SJCRH30 (cell line): ENCODE measurements around the gene RAVER1. TPM values are rescaled to one million over a fixed set of nuclear protein-coding genes. Genes with fewer than 3 reads are reported as not detected.
A peak's percentile ranks its signal among the peaks of the same experiment; 100 is the strongest.
"Not testable (repeated sequence)": the region's sequence is repeated elsewhere in the genome, so short reads cannot be mapped to it uniquely, and the experiment has no call there.

Experiments
- DNase-seq, 2 experiments: peaks; one replicate each; pipeline ENCODE4 v3.0.0-alpha.2; 2015 to 2020
- H3K27ac ChIP-seq: fragments of 250-450 bp; sonication (Bioruptor Pico); 2 replicates; pipeline ENCODE4 v1.5.1; 2020; ENCODE audit warnings: mild to moderate bottlenecking, moderate library complexity
- H3K27me3 ChIP-seq: fragments of 250-450 bp; sonication (Bioruptor Pico); 2 replicates; pipeline ENCODE4 v1.5.1; 2020; ENCODE audit warnings: mild to moderate bottlenecking, moderate library complexity
- H3K36me3 ChIP-seq: fragments of 250-450 bp; sonication (Bioruptor Pico); 2 replicates; pipeline ENCODE4 v1.5.1; 2020; ENCODE audit warnings: mild to moderate bottlenecking, moderate library complexity
- H3K4me1 ChIP-seq: fragments of 250-450 bp; sonication (Bioruptor Pico); 2 replicates; pipeline ENCODE4 v1.5.1; 2020; ENCODE audit warnings: mild to moderate bottlenecking, moderate library complexity
- H3K4me3 ChIP-seq: fragments of 250-450 bp; sonication (Bioruptor Pico); 2 replicates; pipeline ENCODE4 v1.5.1; 2020; ENCODE audit warnings: mild to moderate bottlenecking, moderate library complexity
- H3K9me3 ChIP-seq: fragments of 250-450 bp; sonication (Bioruptor Pico); replicated peaks from 2 replicates; pipeline ENCODE4 v1.5.1; 2020; ENCODE audit warnings: mild to moderate bottlenecking, moderate library complexity
- total RNA-seq: library from RNA; depleted of rRNA; stranded (reverse); fragments of >200 nt; shearing (Covaris generic); gene quantifications from 2 replicates; pipeline ENCODE4 v1.2.3, GENCODE V29; 2014

RAVER1 gene
- total RNA-seq, 1 experiment from 2014 or later, result 20.1 TPM

DNA sequence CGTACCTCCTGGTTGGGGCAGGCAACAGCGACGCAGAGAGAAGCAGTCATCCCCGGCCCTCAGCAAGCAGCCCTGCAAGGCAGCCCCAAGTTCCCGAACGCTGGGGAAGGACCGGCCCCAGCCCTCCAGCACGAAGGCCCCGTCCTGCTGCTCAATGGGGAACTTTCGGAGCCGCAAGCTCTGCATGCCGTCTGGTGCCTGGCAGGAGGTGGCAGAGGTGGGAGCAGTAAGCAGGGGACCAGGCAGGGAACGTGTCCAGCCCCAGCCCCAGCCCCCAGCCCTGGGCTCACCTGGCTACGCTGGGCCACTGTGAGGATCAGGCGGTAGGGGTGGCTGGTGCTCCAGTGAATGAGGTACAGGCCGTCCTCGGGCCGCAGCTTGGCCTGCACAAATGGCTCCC, 28.9 kb upstream of the RAVER1 start:
- no peak for DNase-seq
- no peak overlapping the region for H3K4me3 ChIP-seq
- peaks cover 15% of the 10 kb centered on the region for H3K36me3 ChIP-seq
- no peaks in the 10 kb centered on the region for H3K9me3 ChIP-seq
- H3K27ac ChIP-seq, result no peak overlapping the region
- no peaks in the 10 kb centered on the region for H3K4me1 ChIP-seq
- no peaks in the 10 kb centered on the region for H3K27me3 ChIP-seq

DNA sequence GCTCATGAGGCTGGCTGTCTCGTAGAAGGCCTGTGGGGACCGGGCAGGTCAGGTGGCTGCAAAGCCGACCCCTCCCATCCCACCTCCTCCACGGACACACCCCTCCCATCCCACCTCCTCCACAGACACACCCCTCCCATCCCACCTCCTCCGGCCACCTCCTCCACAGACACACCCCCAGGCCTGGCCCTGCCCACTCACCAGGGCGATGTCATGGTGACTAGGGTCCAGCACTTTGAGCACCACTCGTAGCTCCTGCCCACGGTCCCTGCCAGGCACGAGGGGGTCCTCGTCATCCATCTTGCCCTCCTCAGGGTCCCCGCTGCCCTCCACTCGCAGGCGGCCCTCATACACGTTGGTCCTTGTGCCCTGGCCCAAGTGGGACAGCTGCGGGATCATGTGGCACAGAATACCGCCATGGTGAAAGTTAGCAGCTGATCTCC, 28.3 kb upstream of the RAVER1 start:
- H3K27ac ChIP-seq, result no peak overlapping the region
- no peak overlapping the region for H3K4me3 ChIP-seq
- no peak for DNase-seq
- H3K27me3 ChIP-seq, result no peaks in the 10 kb centered on the region
- H3K36me3 ChIP-seq, result peaks cover 10% of the 10 kb centered on the region; the same call in 1 of the 2 replicates
- H3K4me1 ChIP-seq, result no peaks in the 10 kb centered on the region
- H3K9me3 ChIP-seq, result no peaks in the 10 kb centered on the region

DNA sequence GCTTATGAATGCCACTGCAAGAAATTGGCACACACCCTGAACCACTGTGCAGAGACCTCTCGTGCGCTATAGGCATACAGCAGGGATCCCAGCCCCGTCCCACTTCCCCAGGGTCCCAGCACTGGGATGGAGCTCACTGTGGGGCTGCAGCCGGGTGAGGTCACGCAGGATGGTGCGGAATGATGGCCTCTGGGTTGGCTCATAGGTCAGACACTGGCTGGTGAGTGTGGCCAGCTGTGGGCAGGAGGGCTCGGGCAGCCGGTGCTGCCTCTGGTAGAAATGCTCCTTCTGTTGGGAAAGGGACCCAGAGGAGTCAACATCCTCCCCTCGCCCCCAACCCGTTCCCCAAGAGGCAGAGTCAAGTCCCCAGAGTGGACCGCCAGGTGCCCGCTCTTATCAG, 23.1 kb upstream of the RAVER1 start:
- H3K9me3 ChIP-seq, result no peaks in the 10 kb centered on the region
- peaks cover 16% of the 10 kb centered on the region for H3K36me3 ChIP-seq
- no peak overlapping the region for H3K4me3 ChIP-seq
- no peaks in the 10 kb centered on the region for H3K27me3 ChIP-seq
- DNase-seq, result no peak
- no peak overlapping the region for H3K27ac ChIP-seq
- H3K4me1 ChIP-seq, result no peaks in the 10 kb centered on the region

DNA sequence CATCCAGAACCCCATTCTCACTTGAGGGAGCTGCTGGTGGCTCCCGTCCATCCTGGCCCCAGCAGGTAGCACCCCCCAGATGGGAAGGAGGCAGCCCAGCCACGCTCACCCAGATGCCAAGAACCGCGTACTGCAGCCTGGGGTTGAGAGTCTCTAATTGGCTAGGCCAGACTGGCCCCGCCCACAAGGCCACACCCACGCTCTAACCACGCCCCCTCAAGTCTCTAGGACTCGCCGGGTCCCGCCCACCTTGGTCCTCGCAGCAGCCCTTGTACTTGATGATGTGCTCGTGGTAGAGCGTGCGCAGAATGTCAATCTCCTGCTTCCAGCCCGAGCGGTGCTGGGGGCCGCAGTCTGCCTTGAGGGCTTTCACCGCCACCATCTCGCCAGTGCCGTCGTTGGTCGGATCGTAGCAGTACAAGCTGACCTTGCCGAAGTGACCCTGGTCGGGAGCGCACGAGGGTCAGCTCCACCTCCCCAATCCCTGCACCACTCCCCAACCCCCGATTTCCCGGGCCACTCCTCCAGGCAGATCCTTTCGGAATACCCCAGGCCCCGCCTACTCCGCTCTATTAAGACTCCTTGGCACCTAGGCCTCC, 20.6 kb upstream of the RAVER1 start:
- peaks cover 11% of the 10 kb centered on the region for H3K36me3 ChIP-seq
- no peaks in the 10 kb centered on the region for H3K9me3 ChIP-seq
- H3K4me1 ChIP-seq, result no peaks in the 10 kb centered on the region
- no peak overlapping the region for H3K4me3 ChIP-seq
- no peaks in the 10 kb centered on the region for H3K27me3 ChIP-seq
- DNase-seq, result peak; percentile 31 to 40
- H3K27ac ChIP-seq, result no peak overlapping the region

DNA sequence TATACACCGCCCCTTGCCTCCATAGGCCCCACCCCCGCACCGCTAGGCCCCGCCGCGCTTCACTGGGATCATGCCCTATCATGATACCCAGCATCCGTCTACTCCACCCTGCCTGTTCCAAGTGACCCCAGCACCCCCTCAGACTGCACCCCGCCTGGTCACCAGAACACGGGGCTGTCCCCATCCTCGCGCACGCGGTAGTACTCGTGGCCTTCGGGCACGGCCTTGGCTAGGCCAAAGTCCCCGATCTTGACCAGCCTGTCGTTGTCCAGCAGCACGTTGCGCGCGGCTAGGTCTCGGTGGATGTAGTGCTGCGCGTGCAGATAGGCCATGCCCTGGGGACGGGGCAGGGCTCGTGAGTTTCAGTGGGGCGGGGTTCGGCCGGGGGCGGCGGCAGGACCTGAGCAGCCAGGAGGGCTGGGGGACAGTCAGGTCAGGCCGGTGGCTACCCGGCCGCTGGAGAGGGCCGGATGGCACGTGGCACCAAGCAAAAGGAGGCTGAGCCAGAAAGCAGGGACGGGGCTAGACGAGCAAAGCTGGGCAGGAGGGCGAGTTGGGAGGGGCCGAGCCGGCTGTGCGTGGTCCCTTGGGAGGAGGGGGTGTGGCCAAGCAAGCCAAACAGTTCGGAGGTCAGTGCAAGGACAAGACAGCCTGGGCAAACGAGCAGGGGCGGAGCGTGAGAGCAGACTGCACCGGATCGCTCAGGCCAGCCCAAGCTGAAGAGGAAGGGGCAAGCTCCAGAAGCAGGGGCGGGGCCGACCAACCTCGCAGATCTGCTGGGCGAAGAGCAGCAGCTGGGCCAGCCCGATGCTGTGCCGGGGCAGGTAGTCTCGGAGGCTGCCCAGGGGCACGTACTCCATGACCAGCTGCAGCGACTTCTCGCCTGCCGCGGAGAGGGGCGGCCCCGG, 19.7 kb upstream of the RAVER1 start:
- H3K27ac ChIP-seq, result no peak overlapping the region
- no peak for DNase-seq
- no peaks in the 10 kb centered on the region for H3K4me1 ChIP-seq
- no peak overlapping the region for H3K4me3 ChIP-seq
- H3K27me3 ChIP-seq, result no peaks in the 10 kb centered on the region
- peaks cover 11% of the 10 kb centered on the region for H3K36me3 ChIP-seq
- H3K9me3 ChIP-seq, result no peaks in the 10 kb centered on the region

DNA sequence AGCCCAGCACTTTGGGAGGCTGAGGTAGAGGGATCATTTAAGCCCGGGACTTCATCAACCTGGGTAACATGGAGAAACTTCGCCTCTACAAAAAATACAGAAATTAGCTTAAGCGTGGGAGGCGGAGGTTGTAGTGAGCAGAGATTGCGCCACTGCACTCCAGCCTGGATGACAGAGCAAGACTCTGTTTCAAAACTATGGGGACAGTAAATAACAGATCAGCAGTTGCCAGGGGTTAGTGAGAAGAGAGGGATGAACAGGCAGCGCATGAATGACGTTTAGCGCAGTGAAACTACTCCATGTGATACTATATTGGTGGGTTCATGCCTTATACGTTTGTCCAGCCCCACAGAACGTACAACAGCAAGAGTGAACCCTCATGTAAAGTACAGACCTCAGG, 13.2 kb upstream of the RAVER1 start:
- no peak for DNase-seq
- Histone ChIP-seq H3K27me3 (no peaks in the 10 kb centered on the region), H3K27ac (no peak overlapping the region), H3K4me3 (no peak overlapping the region), H3K36me3 (no peaks in the 10 kb centered on the region; the same call in 1 of the 2 replicates), H3K9me3 (no peaks in the 10 kb centered on the region), H3K4me1 (no peaks in the 10 kb centered on the region)

DNA sequence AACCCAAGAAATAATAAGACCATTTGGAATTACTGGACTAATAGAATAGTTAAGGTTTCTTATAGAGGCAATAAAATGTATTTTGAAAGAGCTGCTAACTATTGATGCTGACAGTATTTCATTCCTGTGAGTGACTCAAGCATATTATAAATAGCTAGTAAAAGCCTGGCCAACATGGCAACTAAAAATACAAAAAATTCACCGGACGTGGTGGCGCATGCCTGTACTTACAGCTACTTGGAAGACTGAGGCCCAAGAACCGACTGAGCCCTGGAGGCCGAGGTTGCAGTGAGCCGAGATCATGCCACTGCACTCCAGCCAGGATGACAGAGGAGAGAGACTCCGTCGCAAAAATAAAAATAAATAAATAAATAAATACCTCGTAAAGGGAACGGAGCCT, 11.5 kb upstream of the RAVER1 start:
- Histone ChIP-seq H3K4me3 (no peak overlapping the region), H3K27ac (no peak overlapping the region), H3K4me1 (no peaks in the 10 kb centered on the region), H3K36me3 (no peaks in the 10 kb centered on the region), H3K9me3 (no peaks in the 10 kb centered on the region), H3K27me3 (no peaks in the 10 kb centered on the region)
- no peak for DNase-seq

DNA sequence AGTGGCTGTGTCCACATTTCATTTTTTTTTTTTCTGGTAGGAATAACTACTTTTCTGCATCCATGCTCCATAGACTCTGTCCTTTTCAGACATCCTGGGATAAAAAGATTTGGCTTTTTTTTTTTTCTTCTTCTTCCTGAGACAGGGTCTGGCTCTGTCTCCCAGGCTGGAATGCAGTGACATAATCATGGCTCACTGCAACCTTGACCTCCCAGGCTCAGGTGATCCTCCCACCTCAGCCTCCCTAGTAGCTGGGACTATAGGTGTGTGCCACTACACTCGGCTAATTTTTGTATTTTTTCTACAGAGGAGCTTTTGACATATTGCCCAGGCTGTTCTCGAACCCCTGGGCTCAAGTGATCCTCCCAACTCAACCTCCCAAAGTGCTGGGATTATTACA, 10.2 kb upstream of the RAVER1 start:
- no peak overlapping the region for H3K27ac ChIP-seq
- no peak for DNase-seq
- H3K36me3 ChIP-seq, result no peaks in the 10 kb centered on the region
- H3K4me1 ChIP-seq, result no peaks in the 10 kb centered on the region
- H3K27me3 ChIP-seq, result no peaks in the 10 kb centered on the region
- H3K9me3 ChIP-seq, result no peaks in the 10 kb centered on the region
- H3K4me3 ChIP-seq, result no peak overlapping the region

DNA sequence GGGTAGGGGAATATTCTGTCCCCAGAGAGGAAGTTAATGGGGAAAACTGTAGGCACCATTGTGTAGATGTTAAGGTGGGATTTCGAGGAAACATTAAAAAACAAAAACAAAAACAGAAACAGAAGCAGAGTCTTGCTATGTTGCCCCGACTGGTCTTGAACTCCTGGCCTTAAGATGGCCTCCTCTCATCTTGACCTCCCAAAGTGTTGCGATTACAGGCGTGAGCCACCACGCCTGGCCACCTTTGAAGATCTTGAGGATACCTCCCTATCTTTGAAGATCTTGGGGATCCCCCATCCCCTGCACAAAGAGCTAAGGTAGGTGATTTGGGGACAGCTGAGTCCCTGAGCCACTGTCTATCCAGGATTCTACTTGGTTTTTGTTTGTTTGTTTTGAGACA, 6.6 kb upstream of the RAVER1 start:
- Histone ChIP-seq H3K9me3 (no peaks in the 10 kb centered on the region), H3K4me1 (no peaks in the 10 kb centered on the region), H3K36me3 (no peaks in the 10 kb centered on the region), H3K27me3 (no peaks in the 10 kb centered on the region), H3K27ac (no peak overlapping the region), H3K4me3 (no peak overlapping the region)
- DNase-seq, result no peak

DNA sequence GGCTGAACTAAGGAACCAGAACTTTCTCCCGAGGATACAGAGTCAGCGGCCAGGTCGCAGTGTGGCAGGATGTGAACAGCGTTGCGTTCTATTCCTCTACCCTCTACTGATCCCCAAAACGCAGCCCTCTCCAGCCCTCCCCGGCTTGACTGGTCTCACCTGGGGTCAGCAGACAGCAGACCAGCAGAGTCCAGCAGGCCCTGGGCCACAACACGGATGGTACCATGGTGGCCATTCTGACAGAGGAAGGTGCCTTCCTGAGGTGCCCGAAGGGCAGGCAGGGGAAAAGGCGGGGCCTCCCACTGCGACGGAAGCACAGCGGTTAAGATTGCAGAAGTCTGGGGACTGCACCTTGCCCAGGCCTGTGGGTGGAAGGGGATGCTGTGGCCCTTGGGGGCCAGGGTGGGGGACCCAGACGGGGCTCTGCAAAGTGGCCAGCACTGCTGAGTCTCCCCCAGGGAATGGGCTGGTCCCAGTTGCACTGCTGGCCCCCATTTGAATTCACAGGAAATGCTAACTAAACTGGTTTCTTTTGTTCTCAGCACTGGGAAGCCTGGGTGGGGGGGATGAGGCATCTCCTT, 6.1 kb upstream of the RAVER1 start, which contains the start of gene ICAM3:
ICAM3 (minus strand) TSS at position 245 of the 581 bp plus-strand sequence; CDS start at position 235, 10 bp downstream.
- DNase-seq, result no peak
- Histone ChIP-seq H3K27me3 (no peaks in the 10 kb centered on the region), H3K27ac (no peak within 1 kb of the TSS), H3K9me3 (no peaks in the 10 kb centered on the region), H3K4me1 (no peaks in the 10 kb centered on the region), H3K4me3 (no peak within 1 kb of the TSS), H3K36me3 (no peaks in the 10 kb centered on the region)

DNA sequence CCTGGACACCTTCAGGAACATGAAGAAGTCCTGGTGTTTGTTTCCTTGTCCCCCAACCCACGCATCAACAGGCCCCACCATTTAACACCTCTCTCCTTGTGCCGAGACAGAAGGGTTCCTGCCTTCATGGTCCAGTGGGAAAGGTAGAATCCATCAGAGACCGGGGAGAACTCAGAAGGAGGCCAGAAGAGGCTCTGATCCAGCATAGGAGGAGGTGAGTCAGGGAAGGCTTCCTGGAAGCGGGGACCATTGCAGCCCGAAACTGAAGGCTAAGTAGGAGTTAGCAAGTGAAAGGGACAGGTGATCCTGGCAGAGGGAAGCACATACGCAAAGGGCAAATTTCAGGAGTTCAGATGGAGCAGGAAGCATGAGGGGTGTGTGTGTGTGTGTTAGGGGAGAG, 5.6 kb upstream of the RAVER1 start:
- Histone ChIP-seq H3K4me3 (no peak overlapping the region), H3K9me3 (no peaks in the 10 kb centered on the region), H3K27me3 (no peaks in the 10 kb centered on the region), H3K36me3 (no peaks in the 10 kb centered on the region), H3K27ac (no peak overlapping the region), H3K4me1 (no peaks in the 10 kb centered on the region)
- DNase-seq, result no peak

DNA sequence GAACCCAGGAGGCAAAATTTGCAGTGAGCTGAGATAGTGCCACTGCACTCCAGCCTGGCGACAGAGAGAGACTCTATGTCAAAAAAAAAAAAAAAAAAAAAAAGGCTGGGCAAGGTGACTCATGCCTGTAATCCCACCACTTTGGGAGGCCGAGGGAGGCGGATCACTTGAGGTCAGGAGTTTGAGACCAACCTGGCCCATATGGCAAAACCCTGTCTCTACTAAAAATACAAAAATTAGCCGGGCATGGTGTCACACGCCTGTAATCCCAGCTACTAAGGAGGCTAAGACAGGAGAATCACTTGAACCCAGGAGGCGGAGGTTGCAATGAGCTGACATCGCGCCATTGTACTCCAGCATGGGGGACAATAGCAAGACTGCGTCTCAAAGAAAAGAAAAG, 3.4 kb upstream of the RAVER1 start:
- H3K27me3 ChIP-seq, DNase-seq, H3K4me3 ChIP-seq, H3K4me1 ChIP-seq, H3K9me3 ChIP-seq, H3K27ac ChIP-seq, H3K36me3 ChIP-seq: not testable (repeated sequence)

DNA sequence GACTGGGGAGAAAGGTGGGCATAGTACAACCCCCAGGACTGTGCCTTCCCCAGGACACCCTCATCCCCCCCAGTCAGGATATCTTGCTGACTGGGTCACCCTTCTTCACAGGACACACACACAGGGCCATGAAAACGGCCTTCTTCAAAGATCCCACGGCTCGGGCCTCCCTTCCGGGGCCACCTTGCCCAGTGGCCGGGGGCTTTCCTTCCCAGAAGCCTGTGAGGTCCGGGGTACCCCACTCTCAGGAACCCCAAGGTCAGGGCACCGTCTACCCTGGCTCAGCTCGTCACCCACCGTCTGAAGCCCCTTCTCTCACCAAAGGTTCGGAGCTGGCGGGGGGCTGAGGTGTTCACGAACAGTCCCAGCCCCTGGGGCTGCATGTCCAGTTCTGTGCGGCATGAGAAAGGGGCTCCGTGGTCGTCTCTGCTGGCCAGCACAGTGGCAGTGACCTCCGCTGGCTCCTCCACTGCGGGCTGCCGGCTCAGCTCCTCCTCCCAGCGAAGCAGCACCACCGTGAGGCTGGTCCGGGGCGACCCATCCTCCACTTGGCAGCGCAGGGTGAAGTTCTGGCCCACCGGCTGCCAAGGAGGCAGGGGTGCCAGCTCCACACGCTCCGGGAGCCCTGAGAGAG, 2.1 kb upstream of the RAVER1 start:
- no peak overlapping the region for H3K4me3 ChIP-seq
- no peaks in the 10 kb centered on the region for H3K27me3 ChIP-seq
- H3K27ac ChIP-seq, result no peak overlapping the region
- H3K9me3 ChIP-seq, result no peaks in the 10 kb centered on the region
- no peaks in the 10 kb centered on the region for H3K36me3 ChIP-seq
- no peak for DNase-seq
- H3K4me1 ChIP-seq, result no peaks in the 10 kb centered on the region

DNA sequence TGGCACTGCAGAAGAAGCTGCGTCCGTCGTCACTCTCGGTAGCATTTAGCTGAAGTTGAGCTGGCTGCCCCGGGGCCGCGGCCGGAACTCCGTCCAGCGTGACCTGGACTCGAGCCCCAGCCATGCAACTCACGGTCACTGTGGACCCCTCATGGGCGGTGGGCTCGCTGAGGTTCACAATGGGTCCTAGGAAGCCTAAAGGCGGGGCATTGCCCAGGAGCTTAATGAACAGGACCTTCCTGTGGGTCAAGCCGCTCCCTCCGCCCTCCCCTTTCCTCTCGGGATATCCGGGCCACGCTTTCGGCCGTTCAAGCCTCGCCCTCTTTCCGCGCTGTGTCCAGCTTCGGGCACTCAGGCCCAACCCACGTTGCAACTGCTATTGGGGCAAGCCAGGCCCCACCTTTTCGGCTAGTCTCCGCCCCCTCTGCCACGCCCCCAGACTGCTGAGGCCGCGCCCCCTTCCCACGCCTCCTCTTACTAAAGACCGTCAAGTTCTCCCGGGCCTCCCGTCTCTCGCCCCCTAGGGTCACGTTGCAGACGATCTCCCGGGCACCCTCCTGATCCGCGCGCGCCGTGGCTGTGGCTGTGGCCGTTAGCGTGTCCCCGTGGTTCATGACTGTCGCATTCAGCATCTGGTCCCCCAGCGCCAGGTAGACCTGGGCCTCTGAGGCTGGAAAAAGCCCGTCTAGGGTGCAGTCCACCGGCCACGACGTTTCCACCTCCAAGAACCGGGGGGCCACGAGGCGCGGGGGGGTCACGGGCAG, 1.4 kb upstream of the RAVER1 start:
- DNase-seq, result peak; percentile 85 to 87
- Histone ChIP-seq H3K9me3 (no peaks in the 10 kb centered on the region), H3K4me1 (no peaks in the 10 kb centered on the region), H3K36me3 (peaks cover 5% of the 10 kb centered on the region), H3K4me3 (peak overlapping the region; percentile 96), H3K27me3 (no peaks in the 10 kb centered on the region), H3K27ac (no peak overlapping the region)
